Measurements from ENCODE around the gene CTSO.

DNA sequence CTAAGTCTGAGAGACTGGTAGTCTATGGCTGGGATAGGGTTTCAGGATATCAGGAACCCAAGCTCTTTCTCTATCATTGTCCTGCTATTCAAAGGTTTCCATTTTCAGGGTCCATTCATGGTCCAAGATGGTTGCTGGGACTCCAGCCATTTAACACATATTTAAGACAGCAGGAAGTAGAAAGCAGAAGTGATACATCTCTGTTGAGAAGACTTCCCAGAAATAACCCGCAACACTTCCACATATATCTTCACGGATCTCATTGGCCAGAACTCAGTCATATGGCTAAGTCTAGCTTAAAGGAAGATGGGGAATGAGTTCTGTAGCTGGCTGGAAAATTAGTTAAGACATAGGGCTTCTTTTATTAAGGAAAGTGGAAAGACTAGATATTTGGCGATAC is 23.8 kb downstream of the CTSO start:
- TF ChIP-seq, protein P1, sequence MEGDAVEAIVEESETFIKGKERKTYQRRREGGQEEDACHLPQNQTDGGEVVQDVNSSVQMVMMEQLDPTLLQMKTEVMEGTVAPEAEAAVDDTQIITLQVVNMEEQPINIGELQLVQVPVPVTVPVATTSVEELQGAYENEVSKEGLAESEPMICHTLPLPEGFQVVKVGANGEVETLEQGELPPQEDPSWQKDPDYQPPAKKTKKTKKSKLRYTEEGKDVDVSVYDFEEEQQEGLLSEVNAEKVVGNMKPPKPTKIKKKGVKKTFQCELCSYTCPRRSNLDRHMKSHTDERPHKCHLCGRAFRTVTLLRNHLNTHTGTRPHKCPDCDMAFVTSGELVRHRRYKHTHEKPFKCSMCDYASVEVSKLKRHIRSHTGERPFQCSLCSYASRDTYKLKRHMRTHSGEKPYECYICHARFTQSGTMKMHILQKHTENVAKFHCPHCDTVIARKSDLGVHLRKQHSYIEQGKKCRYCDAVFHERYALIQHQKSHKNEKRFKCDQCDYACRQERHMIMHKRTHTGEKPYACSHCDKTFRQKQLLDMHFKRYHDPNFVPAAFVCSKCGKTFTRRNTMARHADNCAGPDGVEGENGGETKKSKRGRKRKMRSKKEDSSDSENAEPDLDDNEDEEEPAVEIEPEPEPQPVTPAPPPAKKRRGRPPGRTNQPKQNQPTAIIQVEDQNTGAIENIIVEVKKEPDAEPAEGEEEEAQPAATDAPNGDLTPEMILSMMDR (IDR thresholded peaks at IDR 0.05; ENCODE audit: insufficient read depth, low read length, poor library complexity, severe bottlenecking), result no peak
- no peak for TF ChIP-seq EZH2phosphoT487 (conservative IDR thresholded peaks at IDR 0.05; ENCODE audit: low read length)
